NCI-H510A (cell line): ENCODE measurements around the gene YPEL5.
A peak's percentile ranks its signal among the peaks of the same experiment; 100 is the strongest.
"Not testable (repeated sequence)": the region's sequence is repeated elsewhere in the genome, so short reads cannot be mapped to it uniquely, and the experiment has no call there.

Source experiments
- DNase-seq: peaks from one replicate; lab custom pipeline; 2025; lab: John Stamatoyannopoulos, UW

Gene YPEL5

GRCh38 chr2:30136764-30137444, 9.9 kb upstream of the YPEL5 start:
- DNase-seq = no peak

GRCh38 chr2:30139131-30139870, 7.5 kb upstream of the YPEL5 start:
- DNase-seq = no peak

- DNase-seq = no peak
Measured at GRCh38 chr2:30141136-30141535, 5.7 kb upstream of the YPEL5 start.

- no peak for DNase-seq
Measured at GRCh38 chr2:30144260-30144659, 2.5 kb upstream of the YPEL5 start.

- not testable (repeated sequence) for DNase-seq
Measured at GRCh38 chr2:30144951-30145350, 1.9 kb upstream of the YPEL5 start.

GRCh38 chr2:30145826-30146336, 926 bp upstream of the YPEL5 start:
- DNase-seq = no peak

- no peak for DNase-seq
Measured at GRCh38 chr2:30147196-30147714, 448 bp downstream of the YPEL5 start.

- peak; percentile 30 for DNase-seq
Measured at GRCh38 chr2:30147715-30148610, 1.2 kb downstream of the YPEL5 start.

- no peak for DNase-seq
Measured at GRCh38 chr2:30148850-30149249, 2.0 kb downstream of the YPEL5 start.

- no peak for DNase-seq
Measured at GRCh38 chr2:30149513-30149912, 2.7 kb downstream of the YPEL5 start.

GRCh38 chr2:30149976-30150375, 3.2 kb downstream of the YPEL5 start:
- no peak for DNase-seq

GRCh38 chr2:30150786-30151185, 4.0 kb downstream of the YPEL5 start:
- no peak for DNase-seq

GRCh38 chr2:30152385-30152784, 5.6 kb downstream of the YPEL5 start:
- no peak for DNase-seq

- DNase-seq = no peak
Measured at GRCh38 chr2:30155202-30155601, 8.4 kb downstream of the YPEL5 start.

GRCh38 chr2:30155889-30156658, 9.3 kb downstream of the YPEL5 start:
- DNase-seq = no peak

- no peak for DNase-seq
Measured at GRCh38 chr2:30157616-30158015, 10.8 kb downstream of the YPEL5 start.

- DNase-seq = no peak
Measured at GRCh38 chr2:30159766-30160165, 13.0 kb downstream of the YPEL5 start.

GRCh38 chr2:30161929-30162706, 15.3 kb downstream of the YPEL5 start:
- no peak for DNase-seq

- no peak for DNase-seq
Measured at GRCh38 chr2:30162806-30163205, 16.0 kb downstream of the YPEL5 start.

- no peak for DNase-seq
Measured at GRCh38 chr2:30164131-30164925, 17.5 kb downstream of the YPEL5 start.
